DND-41 (cell line): ENCODE results near the gene RNF168.
A peak's percentile ranks its signal among the peaks of the same experiment; 100 is the strongest.
"Not testable (repeated sequence)": the region's sequence is repeated elsewhere in the genome, so short reads cannot be mapped to it uniquely, and the experiment has no call there.

ENCODE experiments used
- ATAC-seq: fragments of 200-7000 bp; cut with Tn5 transposase; 3 replicates; pipeline ENCODE4 v1.9.1; 2021; ENCODE audit warnings: low read depth; ENCODE audit not compliant: insufficient read depth
- DNase-seq: peaks from one replicate; pipeline ENCODE4 v3.0.0-alpha.2; 2020
- H2AFZ ChIP-seq: 2 replicates; pipeline ENCODE4 v1.6.0; 2012; ENCODE audit warnings: low read depth, low read length
- H3K27ac ChIP-seq: 2 replicates; pipeline ENCODE4 v1.5.1; 2012; ENCODE audit warnings: low read length, inconsistent platforms
- H3K27me3 ChIP-seq: fragments of 200-600 bp; sonication (generic); 2 replicates; pipeline ENCODE4 v1.6.0; 2012; ENCODE audit warnings: low read length, mild to moderate bottlenecking, inconsistent platforms; ENCODE audit not compliant: insufficient read depth, poor library complexity
- H3K36me3 ChIP-seq: 2 replicates; pipeline ENCODE4 v1.5.1; 2012; ENCODE audit warnings: low read length, inconsistent platforms; ENCODE audit not compliant: insufficient read depth
- H3K4me1 ChIP-seq: 2 replicates; pipeline ENCODE4 v1.5.1; 2012; ENCODE audit warnings: mild to moderate bottlenecking, low read length; ENCODE audit not compliant: insufficient read depth
- H3K4me2 ChIP-seq: 2 replicates; pipeline ENCODE4 v1.6.0; 2012; ENCODE audit warnings: mild to moderate bottlenecking, moderate library complexity, low read length, inconsistent platforms; ENCODE audit not compliant: insufficient read depth
- H3K4me3 ChIP-seq, 2 experiments: fragments of 200-600 bp in 1 of 2; shearing (Covaris generic) in 1 of 2; 2 replicates each; pipeline ENCODE4 v1.5.1; 2012 to 2016; ENCODE audit warnings: inconsistent platforms in 2 of 2, low read length in 2 of 2, mild to moderate bottlenecking in 2 of 2, low read depth in 1 of 2, moderate library complexity in 1 of 2
- H3K79me2 ChIP-seq: 2 replicates; pipeline ENCODE4 v1.6.0; 2012; ENCODE audit warnings: low read length, inconsistent platforms; ENCODE audit not compliant: insufficient read depth
- H3K9ac ChIP-seq: 2 replicates; pipeline ENCODE4 v1.6.0; 2012; ENCODE audit warnings: low read depth, mild to moderate bottlenecking, inconsistent platforms, low read length, moderate library complexity
- H3K9me3 ChIP-seq: 2 replicates; pipeline ENCODE4 v1.5.1; 2012; ENCODE audit warnings: low read length, moderate library complexity, mild to moderate bottlenecking, inconsistent platforms; ENCODE audit not compliant: insufficient read depth, severe bottlenecking
- H4K20me1 ChIP-seq: 2 replicates; pipeline ENCODE4 v1.6.0; 2012; ENCODE audit warnings: low read length; ENCODE audit not compliant: insufficient read depth
- CTCF ChIP-seq: IDR thresholded peaks from 2 replicates; pipeline ENCODE4 v1.5.1; 2012; ENCODE audit warnings: borderline replicate concordance, low read length, moderate library complexity, mild to moderate bottlenecking; ENCODE audit not compliant: poor library complexity, severe bottlenecking; ENCODE audit errors: extremely low read depth
- EZH2 ChIP-seq: IDR thresholded peaks from 3 replicates; pipeline ENCODE4 v1.6.1; 2012; ENCODE audit warnings: borderline replicate concordance, low read depth, mild to moderate bottlenecking, moderate library complexity, low read length, inconsistent platforms; ENCODE audit not compliant: severe bottlenecking

Gene RNF168

GRCh38 chr3:196458063-196458462, 45.5 kb downstream of the RNF168 start:
- Histone ChIP-seq H4K20me1 (no peaks in the 10 kb centered on the region), H3K4me2 (no peak overlapping the region), H2AFZ (no peak overlapping the region), H3K27ac (no peak overlapping the region), H3K9ac (no peak overlapping the region), H3K9me3 (no peaks in the 10 kb centered on the region), H3K79me2 (no peaks in the 10 kb centered on the region), H3K36me3 (no peaks in the 10 kb centered on the region; the same call in 1 of the 2 replicates), H3K4me1 (no peaks in the 10 kb centered on the region), H3K27me3 (no peaks in the 10 kb centered on the region), H3K4me3 (no peak overlapping the region)
- DNase-seq (no peak), ATAC-seq (no peak)
- TF ChIP-seq EZH2 (no peak), CTCF (no peak)

- H3K27ac ChIP-seq, DNase-seq, H3K9me3 ChIP-seq, H3K4me3 ChIP-seq, H3K4me1 ChIP-seq, H3K9ac ChIP-seq, H3K27me3 ChIP-seq, H3K36me3 ChIP-seq, H2AFZ ChIP-seq, H3K4me2 ChIP-seq, H3K79me2 ChIP-seq, H4K20me1 ChIP-seq: not testable (repeated sequence)
- peak; percentile 18 for TF ChIP-seq CTCF
- ATAC-seq = peak; percentile 29; the same call in 1 of the 3 replicates
Measured at GRCh38 chr3:196457470-196457869, 46.1 kb downstream of the RNF168 start.

- DNase-seq (no peak), ATAC-seq (no peak)
- H3K4me1 ChIP-seq = no peaks in the 10 kb centered on the region
- H3K9ac ChIP-seq = no peak overlapping the region
- no peaks in the 10 kb centered on the region for H3K79me2 ChIP-seq
- no peak overlapping the region for H2AFZ ChIP-seq
- no peak overlapping the region for H3K4me2 ChIP-seq
- H4K20me1 ChIP-seq = no peaks in the 10 kb centered on the region
- no peak overlapping the region for H3K4me3 ChIP-seq
- H3K27ac ChIP-seq = no peak overlapping the region
- no peak for TF ChIP-seq CTCF
- no peak for TF ChIP-seq EZH2
- H3K9me3 ChIP-seq = no peaks in the 10 kb centered on the region
- no peaks in the 10 kb centered on the region for H3K27me3 ChIP-seq
- H3K36me3 ChIP-seq = no peaks in the 10 kb centered on the region
Measured at GRCh38 chr3:196454935-196455334, 48.6 kb downstream of the RNF168 start.

GRCh38 chr3:196445391-196445790, 58.2 kb downstream of the RNF168 start:
- not testable (repeated sequence) for H3K27me3 ChIP-seq, H3K9ac ChIP-seq, H3K4me2 ChIP-seq, H3K4me3 ChIP-seq, ATAC-seq, H3K9me3 ChIP-seq, H3K4me1 ChIP-seq, DNase-seq, H4K20me1 ChIP-seq, H3K36me3 ChIP-seq, H2AFZ ChIP-seq, H3K79me2 ChIP-seq, H3K27ac ChIP-seq
- peak; percentile 10 for TF ChIP-seq CTCF
